ENCODE measurements around the gene CHST8.

CHST8 gene

GRCh38 chr19:33748231-33748630 lies 126.5 kb downstream of the CHST8 start:
- DNase-seq: no peak

- no peak for DNase-seq
These were observed 127.3 kb downstream of the CHST8 start for GRCh38 chr19:33749016-33749415.

GRCh38 chr19:33749619-33750175 lies 127.9 kb downstream of the CHST8 start:
- no peak for DNase-seq

- DNase-seq: no peak
These were observed 129.1 kb downstream of the CHST8 start for GRCh38 chr19:33750587-33751435.

GRCh38 chr19:33751436-33751770 lies 129.7 kb downstream of the CHST8 start:
- DNase-seq: no peak

GRCh38 chr19:33752018-33752800 lies 130.5 kb downstream of the CHST8 start:
- DNase-seq: no peak

GRCh38 chr19:33752945-33753344 lies 131.2 kb downstream of the CHST8 start:
- DNase-seq: no peak

- DNase-seq: no peak
These were observed 132.6 kb downstream of the CHST8 start for GRCh38 chr19:33754361-33754760.

GRCh38 chr19:33755099-33756035 lies 133.6 kb downstream of the CHST8 start:
- DNase-seq: no peak

GRCh38 chr19:33756177-33756576 lies 134.4 kb downstream of the CHST8 start:
- DNase-seq: no peak

GRCh38 chr19:33758541-33759013 lies 136.8 kb downstream of the CHST8 start:
- no peak for DNase-seq

GRCh38 chr19:33759356-33759755 lies 137.6 kb downstream of the CHST8 start:
- DNase-seq: no peak

GRCh38 chr19:33763633-33764371 lies 142.0 kb downstream of the CHST8 start:
- no peak for DNase-seq

- DNase-seq: no peak
These were observed 144.9 kb downstream of the CHST8 start for GRCh38 chr19:33766623-33767022.

- no peak for DNase-seq
These were observed 146.2 kb downstream of the CHST8 start for GRCh38 chr19:33767898-33768413.

- no peak for DNase-seq
These were observed 147.5 kb downstream of the CHST8 start for GRCh38 chr19:33769208-33769607.

- no peak for DNase-seq
These were observed 148.4 kb downstream of the CHST8 start for GRCh38 chr19:33770107-33770506.

- DNase-seq: no peak
These were observed 149.8 kb downstream of the CHST8 start for GRCh38 chr19:33771384-33772101.

GRCh38 chr19:33772102-33772857 lies 150.5 kb downstream of the CHST8 start:
- DNase-seq: no peak

GRCh38 chr19:33772858-33773180 lies 151.1 kb downstream of the CHST8 start:
- DNase-seq: no peak

Data from cortex of kidney (tissue), 1 donor.